ENCODE data around the gene FAM228A. TPM values are rescaled to one million over a fixed set of nuclear protein-coding genes. Genes with fewer than 3 reads are reported as not detected.
"Not testable (repeated sequence)": the region's sequence is repeated elsewhere in the genome, so short reads cannot be mapped to it uniquely, and the experiment has no call there.

FAM228A gene
- polyA plus RNA-seq, 4 donors: 0.48 to 1.5 (median 0.91) TPM

GRCh38 chr2:24189551-24189950, 14.7 kb downstream of the FAM228A start:
- DNase-seq (ENCODE audit: low read depth in 4 of 4, low spot score in 3 of 4): no peak

- no peak for DNase-seq (ENCODE audit: low read depth in 4 of 4, low spot score in 3 of 4)
Measured at GRCh38 chr2:24190503-24190902, 15.7 kb downstream of the FAM228A start.

- no peak for DNase-seq (ENCODE audit: low read depth in 4 of 4, low spot score in 3 of 4)
Measured at GRCh38 chr2:24191156-24191555, 16.3 kb downstream of the FAM228A start.

GRCh38 chr2:24191848-24192247, 17.0 kb downstream of the FAM228A start:
- DNase-seq (ENCODE audit: low read depth in 4 of 4, low spot score in 3 of 4): no peak

- DNase-seq (ENCODE audit: low read depth in 4 of 4, low spot score in 3 of 4): not testable (repeated sequence)
Measured at GRCh38 chr2:24197213-24197612, 22.4 kb downstream of the FAM228A start.

GRCh38 chr2:24199968-24200590, 25.2 kb downstream of the FAM228A start:
- no peak for DNase-seq (ENCODE audit: low read depth in 4 of 4, low spot score in 3 of 4)

GRCh38 chr2:24200799-24201198, 25.9 kb downstream of the FAM228A start:
- no peak for DNase-seq (ENCODE audit: low read depth in 4 of 4, low spot score in 3 of 4)

GRCh38 chr2:24203029-24203786, 28.4 kb downstream of the FAM228A start:
- peak in 1 of 4 donors; percentile 21 for DNase-seq (ENCODE audit: low read depth in 4 of 4, low spot score in 3 of 4)

- DNase-seq (ENCODE audit: low read depth in 4 of 4, low spot score in 3 of 4): no peak
Measured at GRCh38 chr2:24203787-24204150, 28.9 kb downstream of the FAM228A start.

- DNase-seq (ENCODE audit: low read depth in 4 of 4, low spot score in 3 of 4): no peak
Measured at GRCh38 chr2:24204505-24204904, 29.7 kb downstream of the FAM228A start.

GRCh38 chr2:24205131-24205530, 30.3 kb downstream of the FAM228A start:
- DNase-seq (ENCODE audit: low read depth in 4 of 4, low spot score in 3 of 4): no peak

- DNase-seq (ENCODE audit: low read depth in 4 of 4, low spot score in 3 of 4): no peak
Measured at GRCh38 chr2:24206242-24206641, 31.4 kb downstream of the FAM228A start.

- DNase-seq (ENCODE audit: low read depth in 4 of 4, low spot score in 3 of 4): no peak
Measured at GRCh38 chr2:24206714-24207113, 31.9 kb downstream of the FAM228A start.

GRCh38 chr2:24207359-24207758, 32.5 kb downstream of the FAM228A start:
- no peak for DNase-seq (ENCODE audit: low read depth in 4 of 4, low spot score in 3 of 4)

- DNase-seq (ENCODE audit: low read depth in 4 of 4, low spot score in 3 of 4): no peak
Measured at GRCh38 chr2:24208490-24208889, 33.6 kb downstream of the FAM228A start.

- DNase-seq (ENCODE audit: low read depth in 4 of 4, low spot score in 3 of 4): peak in 1 of 4 donors; percentile 2
Measured at GRCh38 chr2:24209389-24210105, 34.7 kb downstream of the FAM228A start.

- no peak for DNase-seq (ENCODE audit: low read depth in 4 of 4, low spot score in 3 of 4)
Measured at GRCh38 chr2:24210106-24210455, 35.2 kb downstream of the FAM228A start.

GRCh38 chr2:24210723-24211122, 35.9 kb downstream of the FAM228A start:
- no peak for DNase-seq (ENCODE audit: low read depth in 4 of 4, low spot score in 3 of 4)

- no peak for DNase-seq (ENCODE audit: low read depth in 4 of 4, low spot score in 3 of 4)
Measured at GRCh38 chr2:24211408-24211807, 36.6 kb downstream of the FAM228A start.

- no peak for DNase-seq (ENCODE audit: low read depth in 4 of 4, low spot score in 3 of 4)
Measured at GRCh38 chr2:24214880-24215279, 40.0 kb downstream of the FAM228A start.

- DNase-seq (ENCODE audit: low read depth in 4 of 4, low spot score in 3 of 4): no peak
Measured at GRCh38 chr2:24220554-24221291, 45.9 kb downstream of the FAM228A start.
